GM23338 (cell line): Measurements from ENCODE around the gene SUSD3. TPM values are rescaled to one million over a fixed set of nuclear protein-coding genes. Genes with fewer than 3 reads are reported as not detected.

Experiments used
- ATAC-seq: fragments of 200-7000 bp; cut with Tn5 transposase; 3 replicates; pipeline ENCODE4 v1.9.1; 2020
- DNase-seq: peaks from one replicate; pipeline ENCODE4 v3.0.0-alpha.2; 2015; ENCODE audit warnings: low spot score
- H2AFZ ChIP-seq: fragments of 200-600 bp; sonication (generic); 2 replicates; pipeline ENCODE4 v1.8.0; 2016; ENCODE audit warnings: antibody characterized with exemption, mild to moderate bottlenecking, moderate library complexity
- H3F3A ChIP-seq: fragments of 200-600 bp; sonication (generic); replicated peaks from 2 replicates; pipeline ENCODE4 v1.8.0; 2017; ENCODE audit warnings: antibody characterized with exemption, mixed run types, low read depth
- H3K27ac ChIP-seq: fragments of 200-600 bp; sonication (generic); 2 replicates; pipeline ENCODE4 v1.6.1; 2016; ENCODE audit warnings: low read depth
- H3K27me3 ChIP-seq: fragments of 200-600 bp; sonication (generic); 2 replicates; pipeline ENCODE4 v1.8.0; 2016; ENCODE audit warnings: mild to moderate bottlenecking, mixed run types, moderate library complexity; ENCODE audit not compliant: insufficient read depth
- H3K36me3 ChIP-seq: fragments of 200-600 bp; sonication (generic); 2 replicates; pipeline ENCODE4 v1.8.0; 2016; ENCODE audit warnings: mild to moderate bottlenecking; ENCODE audit not compliant: insufficient read depth
- H3K4me1 ChIP-seq: fragments of 200-600 bp; sonication (generic); 2 replicates; pipeline ENCODE4 v1.8.0; 2016; ENCODE audit warnings: mild to moderate bottlenecking, moderate library complexity; ENCODE audit not compliant: insufficient read depth
- H3K4me2 ChIP-seq: fragments of 200-600 bp; sonication (generic); 2 replicates; pipeline ENCODE4 v1.7.1; 2017; ENCODE audit warnings: mixed run types
- H3K4me3 ChIP-seq: fragments of 200-600 bp; sonication (generic); 2 replicates; pipeline ENCODE4 v1.6.1; 2016; ENCODE audit warnings: mixed run types
- H3K79me2 ChIP-seq: fragments of 200-600 bp; sonication (generic); replicated peaks from 2 replicates; pipeline ENCODE4 v1.8.0; 2017; ENCODE audit warnings: mild to moderate bottlenecking; ENCODE audit not compliant: insufficient read depth
- H3K9me2 ChIP-seq: fragments of 200-600 bp; sonication (generic); 2 replicates; pipeline ENCODE4 v1.8.0; 2017; ENCODE audit not compliant: insufficient read depth
- H4K20me1 ChIP-seq: fragments of 200-600 bp; sonication (generic); replicated peaks from 2 replicates; pipeline ENCODE4 v1.8.0; 2017; ENCODE audit warnings: mild to moderate bottlenecking; ENCODE audit not compliant: insufficient read depth
- H3K27ac Mint-ChIP-seq: 2 replicates; pipeline ENCODE4 v1.8.0; 2020; ENCODE audit warnings: inconsistent platforms, mild to moderate bottlenecking, moderate library complexity, mixed read lengths
- H3K27me3 Mint-ChIP-seq: 3 replicates; pipeline ENCODE4 v1.8.0; 2022; ENCODE audit warnings: low read depth, mild to moderate bottlenecking, moderate library complexity, mixed read lengths, inconsistent platforms; ENCODE audit not compliant: insufficient read depth, poor library complexity
- H3K36me3 Mint-ChIP-seq: 3 replicates; pipeline ENCODE4 v1.8.0; 2021; ENCODE audit warnings: low read depth, mild to moderate bottlenecking, inconsistent platforms, moderate library complexity, mixed read lengths
- H3K4me1 Mint-ChIP-seq: 3 replicates; pipeline ENCODE4 v1.8.0; 2020; ENCODE audit warnings: mild to moderate bottlenecking, inconsistent platforms, mixed read lengths
- H3K4me3 Mint-ChIP-seq: 3 replicates; pipeline ENCODE4 v1.8.0; 2021; ENCODE audit warnings: moderate library complexity, mild to moderate bottlenecking, inconsistent platforms, mixed read lengths
- H3K9me3 Mint-ChIP-seq: 3 replicates; pipeline ENCODE4 v1.8.0; 2020; ENCODE audit warnings: moderate library complexity, mild to moderate bottlenecking, inconsistent platforms, mixed read lengths
- CTCF ChIP-seq, 2 experiments: fragments of 200-600 bp in 1 of 2; sonication (generic) in 1 of 2; conservative IDR thresholded peaks; 2 replicates each; pipeline versions ENCODE4 v1.5.1 to v1.6.1; 2016 to 2017; ENCODE audit warnings: antibody characterized with exemption in 2 of 2, low read depth in 2 of 2, mild to moderate bottlenecking in 2 of 2, moderate library complexity in 1 of 2
- EZH2 ChIP-seq: fragments of 200-600 bp; sonication (generic); IDR thresholded peaks from one replicate; pipeline ENCODE4 v1.8.0; 2017; ENCODE audit warnings: antibody characterized with exemption, mild to moderate bottlenecking, low read depth; ENCODE audit not compliant: unreplicated experiment
- JUNB ChIP-seq: IDR thresholded peaks from one replicate; pipeline ENCODE4 v1.6.1; 2016; ENCODE audit warnings: antibody characterized with exemption; ENCODE audit not compliant: unreplicated experiment
- NANOG ChIP-seq: IDR thresholded peaks from 2 replicates; pipeline ENCODE4 v1.6.1; 2016; ENCODE audit warnings: antibody characterized with exemption, borderline replicate concordance
- REST ChIP-seq: IDR thresholded peaks from one replicate; pipeline ENCODE4 v1.6.1; 2018; ENCODE audit warnings: antibody characterized with exemption; ENCODE audit not compliant: unreplicated experiment
- STAT1 ChIP-seq: IDR thresholded peaks from one replicate; pipeline ENCODE4 v1.6.1; 2016; ENCODE audit warnings: antibody characterized with exemption; ENCODE audit not compliant: unreplicated experiment
- ZNF114 ChIP-seq: fragments of 250-450 bp; sonication (Bioruptor Pico); IDR thresholded peaks from 2 replicates; pipeline ENCODE4 v1.5.0; 2020; ENCODE audit warnings: mild to moderate bottlenecking, moderate library complexity
- ZNF331 ChIP-seq: fragments of 250-450 bp; sonication (Bioruptor Pico); IDR thresholded peaks from 2 replicates; pipeline ENCODE4 v1.5.0; 2020; ENCODE audit warnings: low read depth, mild to moderate bottlenecking, moderate library complexity
- polyA plus RNA-seq: library from polyadenylated mRNA; unstranded; fragments of >200 nt; fragmentation: Nextera tagmentation; extraction: Ambion mirVana; gene quantifications from 2 replicates; pipeline ENCODE4 v1.2.1, GENCODE V29; 2016
- total RNA-seq: library from RNA; depleted of rRNA; stranded (reverse); fragments of >200 nt; shearing (Covaris generic); gene quantifications from 2 replicates; pipeline ENCODE4 v1.2.3, GENCODE V29; 2014
- TF ChIP-seq, protein P1 (sequence below): IDR thresholded peaks from 2 replicates; pipeline ENCODE4 v1.6.1; 2016; ENCODE audit warnings: antibody characterized with exemption
- TF ChIP-seq, protein P2 (sequence below): fragments of 250-450 bp; sonication (Bioruptor Pico); IDR thresholded peaks from 2 replicates; pipeline ENCODE4 v1.5.0; 2020; ENCODE audit warnings: mild to moderate bottlenecking, moderate library complexity

Gene SUSD3
- total and polyA plus RNA-seq, 2 experiments from 2014 or later, result 6.9 to 20.1 TPM

- no peak for TF ChIP-seq NANOG
Observed at GRCh38 chr9:93111371-93112115, 53.0 kb downstream of the SUSD3 start (continued).

- Histone ChIP-seq H3K27ac (no peak overlapping the region), H4K20me1 (peaks cover 4% of the 10 kb centered on the region; the same call in 1 of the 2 replicates), H3F3A (no peaks in the 10 kb centered on the region), H3K4me1 (peaks cover 10% of the 10 kb centered on the region), H3K4me3 (no peak overlapping the region), H3K36me3 (no peaks in the 10 kb centered on the region), H2AFZ (no peak overlapping the region), H3K9me2 (no peaks in the 10 kb centered on the region), H3K79me2 (no peaks in the 10 kb centered on the region), H3K27me3 (no peaks in the 10 kb centered on the region), H3K4me2 (no peak overlapping the region)
- DNase-seq (no peak), ATAC-seq (no peak)
- peaks cover 16% of the 10 kb centered on the region for H3K4me1 Mint-ChIP-seq
- no peak overlapping the region for H3K27ac Mint-ChIP-seq
- no peaks in the 10 kb centered on the region for H3K9me3 Mint-ChIP-seq
- H3K27me3 Mint-ChIP-seq, result peaks cover 6% of the 10 kb centered on the region
- H3K4me3 Mint-ChIP-seq, result no peak overlapping the region
- H3K36me3 Mint-ChIP-seq, result peaks cover 4% of the 10 kb centered on the region; the same call in 1 of the 3 replicates
- TF ChIP-seq, protein P1, sequence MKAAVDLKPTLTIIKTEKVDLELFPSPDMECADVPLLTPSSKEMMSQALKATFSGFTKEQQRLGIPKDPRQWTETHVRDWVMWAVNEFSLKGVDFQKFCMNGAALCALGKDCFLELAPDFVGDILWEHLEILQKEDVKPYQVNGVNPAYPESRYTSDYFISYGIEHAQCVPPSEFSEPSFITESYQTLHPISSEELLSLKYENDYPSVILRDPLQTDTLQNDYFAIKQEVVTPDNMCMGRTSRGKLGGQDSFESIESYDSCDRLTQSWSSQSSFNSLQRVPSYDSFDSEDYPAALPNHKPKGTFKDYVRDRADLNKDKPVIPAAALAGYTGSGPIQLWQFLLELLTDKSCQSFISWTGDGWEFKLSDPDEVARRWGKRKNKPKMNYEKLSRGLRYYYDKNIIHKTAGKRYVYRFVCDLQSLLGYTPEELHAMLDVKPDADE, result no peak
- no peak; a peak in 1 of 4 replicates for TF ChIP-seq CTCF (conservative IDR thresholded peaks at IDR 0.05; ENCODE audit: low read depth in 2 of 2)
- no peak for TF ChIP-seq ZNF331
- TF ChIP-seq NANOG, result no peak
- TF ChIP-seq EZH2, result no peak
- no peak for TF ChIP-seq REST
- no peak for TF ChIP-seq STAT1
- no peak for TF ChIP-seq ZNF114
- no peak for TF ChIP-seq JUNB
- TF ChIP-seq, protein P2, sequence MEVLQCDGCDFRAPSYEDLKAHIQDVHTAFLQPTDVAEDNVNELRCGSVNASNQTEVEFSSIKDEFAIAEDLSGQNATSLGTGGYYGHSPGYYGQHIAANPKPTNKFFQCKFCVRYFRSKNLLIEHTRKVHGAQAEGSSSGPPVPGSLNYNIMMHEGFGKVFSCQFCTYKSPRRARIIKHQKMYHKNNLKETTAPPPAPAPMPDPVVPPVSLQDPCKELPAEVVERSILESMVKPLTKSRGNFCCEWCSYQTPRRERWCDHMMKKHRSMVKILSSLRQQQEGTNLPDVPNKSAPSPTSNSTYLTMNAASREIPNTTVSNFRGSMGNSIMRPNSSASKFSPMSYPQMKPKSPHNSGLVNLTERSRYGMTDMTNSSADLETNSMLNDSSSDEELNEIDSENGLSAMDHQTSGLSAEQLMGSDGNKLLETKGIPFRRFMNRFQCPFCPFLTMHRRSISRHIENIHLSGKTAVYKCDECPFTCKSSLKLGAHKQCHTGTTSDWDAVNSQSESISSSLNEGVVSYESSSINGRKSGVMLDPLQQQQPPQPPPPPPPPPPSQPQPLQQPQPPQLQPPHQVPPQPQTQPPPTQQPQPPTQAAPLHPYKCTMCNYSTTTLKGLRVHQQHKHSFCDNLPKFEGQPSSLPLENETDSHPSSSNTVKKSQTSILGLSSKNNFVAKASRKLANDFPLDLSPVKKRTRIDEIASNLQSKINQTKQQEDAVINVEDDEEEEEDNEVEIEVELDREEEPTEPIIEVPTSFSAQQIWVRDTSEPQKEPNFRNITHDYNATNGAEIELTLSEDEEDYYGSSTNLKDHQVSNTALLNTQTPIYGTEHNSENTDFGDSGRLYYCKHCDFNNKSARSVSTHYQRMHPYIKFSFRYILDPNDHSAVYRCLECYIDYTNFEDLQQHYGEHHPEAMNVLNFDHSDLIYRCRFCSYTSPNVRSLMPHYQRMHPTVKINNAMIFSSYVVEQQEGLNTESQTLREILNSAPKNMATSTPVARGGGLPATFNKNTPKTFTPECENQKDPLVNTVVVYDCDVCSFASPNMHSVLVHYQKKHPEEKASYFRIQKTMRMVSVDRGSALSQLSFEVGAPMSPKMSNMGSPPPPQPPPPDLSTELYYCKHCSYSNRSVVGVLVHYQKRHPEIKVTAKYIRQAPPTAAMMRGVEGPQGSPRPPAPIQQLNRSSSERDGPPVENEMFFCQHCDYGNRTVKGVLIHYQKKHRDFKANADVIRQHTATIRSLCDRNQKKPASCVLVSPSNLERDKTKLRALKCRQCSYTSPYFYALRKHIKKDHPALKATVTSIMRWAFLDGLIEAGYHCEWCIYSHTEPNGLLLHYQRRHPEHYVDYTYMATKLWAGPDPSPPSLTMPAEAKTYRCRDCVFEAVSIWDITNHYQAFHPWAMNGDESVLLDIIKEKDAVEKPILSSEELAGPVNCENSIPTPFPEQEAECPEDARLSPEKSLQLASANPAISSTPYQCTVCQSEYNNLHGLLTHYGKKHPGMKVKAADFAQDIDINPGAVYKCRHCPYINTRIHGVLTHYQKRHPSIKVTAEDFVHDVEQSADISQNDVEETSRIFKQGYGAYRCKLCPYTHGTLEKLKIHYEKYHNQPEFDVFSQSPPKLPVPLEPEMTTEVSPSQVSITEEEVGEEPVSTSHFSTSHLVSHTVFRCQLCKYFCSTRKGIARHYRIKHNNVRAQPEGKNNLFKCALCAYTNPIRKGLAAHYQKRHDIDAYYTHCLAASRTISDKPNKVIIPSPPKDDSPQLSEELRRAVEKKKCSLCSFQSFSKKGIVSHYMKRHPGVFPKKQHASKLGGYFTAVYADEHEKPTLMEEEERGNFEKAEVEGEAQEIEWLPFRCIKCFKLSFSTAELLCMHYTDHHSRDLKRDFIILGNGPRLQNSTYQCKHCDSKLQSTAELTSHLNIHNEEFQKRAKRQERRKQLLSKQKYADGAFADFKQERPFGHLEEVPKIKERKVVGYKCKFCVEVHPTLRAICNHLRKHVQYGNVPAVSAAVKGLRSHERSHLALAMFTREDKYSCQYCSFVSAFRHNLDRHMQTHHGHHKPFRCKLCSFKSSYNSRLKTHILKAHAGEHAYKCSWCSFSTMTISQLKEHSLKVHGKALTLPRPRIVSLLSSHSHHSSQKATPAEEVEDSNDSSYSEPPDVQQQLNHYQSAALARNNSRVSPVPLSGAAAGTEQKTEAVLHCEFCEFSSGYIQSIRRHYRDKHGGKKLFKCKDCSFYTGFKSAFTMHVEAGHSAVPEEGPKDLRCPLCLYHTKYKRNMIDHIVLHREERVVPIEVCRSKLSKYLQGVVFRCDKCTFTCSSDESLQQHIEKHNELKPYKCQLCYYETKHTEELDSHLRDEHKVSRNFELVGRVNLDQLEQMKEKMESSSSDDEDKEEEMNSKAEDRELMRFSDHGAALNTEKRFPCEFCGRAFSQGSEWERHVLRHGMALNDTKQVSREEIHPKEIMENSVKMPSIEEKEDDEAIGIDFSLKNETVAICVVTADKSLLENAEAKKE (CRISPR knock-in tag), result no peak
Observed at GRCh38 chr9:93112116-93112863, 53.8 kb downstream of the SUSD3 start.
